GM18951 (cell line): ENCODE data around the gene VAV1.
"Not testable (repeated sequence)": the region's sequence is repeated elsewhere in the genome, so short reads cannot be mapped to it uniquely, and the experiment has no call there.

Experiments used
- POLR2A ChIP-seq: IDR thresholded peaks from 4 replicates; pipeline ENCODE4 v1.6.1; 2011; ENCODE audit warnings: mild to moderate bottlenecking; ENCODE audit not compliant: insufficient read length, insufficient read depth; ENCODE audit errors: extremely low read depth
- in situ Hi-C: fragments of 300-500 bp; cut with MboI; formaldehyde crosslinking; loops from one replicate; pipeline ENCODE4 v1.12.0; 2022; ENCODE audit warnings: low sequenced_read_pairs, mixed read lengths, inconsistent platforms; ENCODE audit not compliant: unreplicated experiment

The VAV1 gene

DNA sequence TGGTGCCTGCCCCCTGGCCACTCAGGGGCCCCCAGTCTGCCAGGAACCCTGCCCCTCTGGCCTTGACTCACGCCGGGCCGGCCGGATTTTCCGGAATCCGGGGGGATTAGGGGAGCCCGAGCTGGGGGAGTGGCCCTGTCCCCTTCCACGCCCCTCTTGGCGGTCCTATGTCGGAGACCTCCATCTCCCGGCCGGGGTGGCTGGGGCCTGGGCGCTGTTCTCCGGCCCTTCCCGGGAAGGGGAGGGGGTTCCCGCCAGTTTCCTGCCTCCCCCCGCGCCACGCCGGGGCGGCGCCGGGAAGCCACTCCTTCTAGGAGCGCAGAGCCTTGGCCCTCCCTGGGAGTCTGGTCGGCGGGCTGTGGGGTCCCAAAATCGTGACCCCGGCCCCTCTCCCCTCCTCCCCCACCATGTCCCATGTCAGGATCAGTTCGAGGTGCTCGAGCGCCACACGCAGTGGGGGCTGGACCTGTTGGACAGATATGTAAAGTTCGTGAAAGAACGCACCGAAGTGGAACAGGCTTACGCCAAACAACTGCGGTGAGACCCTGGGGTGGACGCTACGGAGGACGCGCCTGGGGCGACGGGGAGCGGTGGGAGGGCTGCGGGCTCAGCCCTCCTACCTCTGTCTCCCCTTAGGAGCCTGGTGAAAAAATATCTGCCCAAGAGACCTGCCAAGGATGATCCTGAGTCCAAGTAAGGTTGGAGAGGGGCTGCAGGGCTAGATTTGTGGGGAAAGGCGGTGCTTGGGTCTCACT is 31.7 kb upstream of the VAV1 start:
- TF ChIP-seq POLR2A, result no peak
- in situ Hi-C loops, result no loop called here

DNA sequence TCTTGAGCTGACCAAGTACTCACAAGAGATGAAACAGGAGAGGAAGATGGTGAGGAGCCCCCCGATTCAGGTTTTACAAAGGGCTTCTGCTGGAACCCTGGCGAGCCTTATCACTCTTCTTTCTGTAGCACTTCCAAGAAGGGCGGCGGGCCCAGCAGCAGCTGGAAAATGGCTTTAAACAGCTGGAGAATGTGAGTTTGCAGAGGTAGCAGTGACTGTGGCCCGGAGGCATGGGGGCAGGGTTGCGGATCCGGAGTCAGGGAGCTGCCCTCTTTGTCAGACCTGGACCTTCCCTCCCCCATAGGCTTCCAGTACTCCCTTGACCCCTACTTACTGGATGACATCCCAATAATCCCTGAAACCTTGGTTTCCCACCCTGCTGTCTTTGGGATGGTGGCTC is 29.4 kb upstream of the VAV1 start:
- in situ Hi-C loops, result no loop called here
- no peak for TF ChIP-seq POLR2A

DNA sequence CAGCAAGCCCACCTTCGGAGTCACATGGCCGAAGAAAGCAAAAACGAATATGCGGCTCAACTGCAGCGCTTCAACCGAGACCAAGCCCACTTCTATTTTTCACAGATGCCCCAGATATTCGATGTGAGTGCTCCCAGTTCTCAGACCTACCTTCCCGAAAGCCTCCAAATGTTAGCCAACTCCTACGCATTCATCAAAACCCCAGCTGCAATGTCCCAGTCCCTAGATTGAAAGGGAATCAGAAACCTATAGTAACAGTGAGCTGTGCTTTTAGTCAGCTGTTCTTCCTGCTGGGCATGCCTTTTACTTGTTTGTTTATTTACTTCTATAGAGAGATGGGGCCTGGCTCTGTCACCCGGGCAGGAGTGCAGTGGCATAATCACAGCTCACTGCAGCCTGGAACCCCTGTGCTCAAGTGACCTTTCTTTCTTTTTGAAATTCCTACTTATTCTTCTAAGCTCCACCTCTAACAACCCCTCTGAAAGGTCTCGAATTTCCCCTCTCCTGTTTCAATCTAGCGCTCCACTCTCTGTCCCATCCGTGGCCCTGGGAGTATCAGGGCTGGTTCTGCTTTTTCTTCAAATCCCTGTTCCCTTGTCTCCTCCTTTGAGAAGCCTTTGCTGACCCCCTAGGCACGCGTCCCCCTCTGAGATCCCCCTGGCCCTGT is 28.7 kb upstream of the VAV1 start:
- TF ChIP-seq POLR2A, result no peak
- in situ Hi-C loops, result no loop called here

DNA sequence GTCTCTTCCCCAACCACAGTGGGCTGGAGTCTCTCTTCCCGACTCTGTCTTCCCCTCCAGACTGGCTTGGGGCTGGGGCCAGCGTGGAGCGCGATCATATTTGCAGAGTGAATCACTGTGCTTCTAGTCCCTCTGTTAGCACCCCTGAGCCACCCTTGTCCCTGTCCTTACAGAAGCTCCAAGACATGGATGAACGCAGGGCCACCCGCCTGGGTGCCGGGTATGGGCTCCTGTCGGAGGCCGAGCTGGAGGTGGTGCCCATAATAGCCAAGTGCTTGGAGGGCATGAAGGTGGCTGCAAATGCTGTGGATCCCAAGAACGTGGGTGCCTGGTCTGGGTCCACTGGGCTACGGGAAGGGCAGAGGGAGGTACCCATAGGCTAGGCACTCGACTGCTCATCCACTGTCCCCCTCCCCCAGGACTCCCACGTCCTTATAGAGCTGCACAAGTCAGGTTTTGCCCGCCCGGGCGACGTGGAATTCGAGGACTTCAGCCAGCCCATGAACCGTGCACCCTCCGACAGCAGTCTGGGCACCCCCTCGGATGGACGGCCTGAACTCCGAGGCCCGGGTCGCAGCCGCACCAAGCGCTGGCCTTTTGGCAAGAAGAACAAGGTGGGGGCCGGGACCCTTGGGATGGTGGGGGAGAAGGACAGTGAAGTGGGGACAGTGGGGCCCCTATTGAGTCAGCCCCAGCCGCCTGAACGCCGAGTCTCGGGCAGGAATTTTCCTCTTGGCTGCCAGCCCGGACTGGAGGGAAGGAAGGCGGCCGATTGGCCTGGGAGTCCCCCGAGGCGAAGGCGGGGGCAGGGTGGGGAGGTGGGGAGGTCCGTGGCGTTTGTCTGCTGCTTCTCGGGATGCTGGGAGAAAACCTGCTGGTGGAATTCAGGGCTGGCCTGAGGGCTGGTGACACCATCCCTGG is 27.9 kb upstream of the VAV1 start:
- in situ Hi-C loops, result no loop called here
- TF ChIP-seq POLR2A, result no peak

DNA sequence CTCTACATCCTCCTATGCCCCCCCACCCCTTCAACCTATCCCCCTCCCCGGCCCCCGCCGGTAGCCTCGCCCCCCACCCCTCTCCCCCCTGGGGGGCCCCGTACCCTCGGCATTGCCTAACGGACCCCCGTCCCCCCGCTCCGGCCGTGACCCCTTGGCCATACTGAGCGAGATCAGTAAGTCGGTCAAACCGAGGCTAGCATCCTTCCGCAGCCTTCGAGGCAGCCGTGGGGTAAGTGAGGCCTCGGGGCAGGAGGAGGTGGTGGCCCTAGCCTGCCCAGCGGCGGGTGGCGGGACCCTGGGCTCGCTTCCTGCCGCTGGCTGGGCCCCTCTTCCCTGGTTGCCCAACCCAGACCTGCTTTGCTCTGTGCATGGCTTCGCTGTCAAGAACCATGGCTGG is 26.5 kb upstream of the VAV1 start:
- no peak for TF ChIP-seq POLR2A
- in situ Hi-C loops, result no loop called here

DNA sequence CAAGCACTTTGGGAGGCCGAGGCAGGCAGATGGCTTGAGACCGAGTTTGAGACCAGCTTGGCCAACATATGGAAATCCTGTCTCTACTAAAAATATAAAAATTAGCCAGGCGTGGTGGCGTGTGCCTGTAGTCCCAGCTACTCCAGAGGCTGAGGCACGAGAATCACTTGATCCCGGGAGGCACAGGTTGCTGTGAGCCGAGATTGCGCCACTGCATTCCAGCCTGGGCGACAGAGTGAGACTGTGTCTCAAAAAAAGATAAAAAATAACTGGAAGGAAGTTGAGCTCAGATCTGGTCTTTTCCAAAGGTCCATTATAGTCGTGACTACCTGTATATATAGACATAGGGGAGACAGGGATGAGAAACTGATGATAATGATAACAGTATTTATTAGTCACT is 24.0 kb upstream of the VAV1 start:
- in situ Hi-C loops, result not testable (repeated sequence)

DNA sequence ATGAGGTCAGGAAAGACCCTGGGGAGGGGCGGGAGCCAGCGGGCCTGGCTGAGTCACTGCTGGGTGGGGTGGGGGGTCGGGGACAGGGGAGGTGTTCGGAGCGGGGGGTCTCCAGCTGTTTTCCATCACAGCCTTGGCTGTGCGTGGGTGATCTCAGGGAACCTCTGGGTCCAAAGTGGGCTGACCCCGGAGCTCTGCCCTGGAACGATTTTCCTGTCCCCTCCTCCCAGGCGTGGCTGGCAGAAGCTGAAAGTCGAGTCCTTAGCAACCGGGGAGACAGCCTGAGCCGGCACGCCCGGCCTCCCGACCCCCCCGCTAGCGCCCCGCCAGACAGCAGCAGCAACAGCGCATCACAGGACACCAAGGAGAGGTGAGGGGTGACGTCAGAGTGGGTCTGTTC is 22.4 kb upstream of the VAV1 start:
- no peak for TF ChIP-seq POLR2A
- in situ Hi-C loops, result loop anchor here (5.0 kb wide), 1 partner anchor 102 kb away; no protein-coding TSS in a partner anchor

DNA sequence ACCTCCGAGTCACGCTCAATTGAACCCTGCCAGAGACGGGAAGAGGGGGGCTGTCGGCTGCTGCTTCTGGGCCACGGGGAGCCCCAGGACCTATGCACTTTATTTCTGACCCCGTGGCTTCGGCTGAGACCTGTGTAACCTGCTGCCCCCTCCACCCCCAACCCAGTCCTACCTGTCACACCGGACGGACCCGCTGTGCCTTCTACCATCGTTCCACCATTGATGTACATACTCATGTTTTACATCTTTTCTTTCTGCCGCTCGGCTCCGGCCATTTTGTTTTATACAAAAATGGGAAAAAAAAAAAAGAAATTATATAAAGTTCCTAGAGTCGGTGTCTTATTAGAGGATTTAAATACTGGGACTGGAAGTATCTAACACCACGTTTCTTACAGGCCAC is 21.3 kb upstream of the VAV1 start:
- no peak for TF ChIP-seq POLR2A
- in situ Hi-C loops, result loop anchor here (5.0 kb wide), 1 partner anchor 101 kb away; no protein-coding TSS in a partner anchor

DNA sequence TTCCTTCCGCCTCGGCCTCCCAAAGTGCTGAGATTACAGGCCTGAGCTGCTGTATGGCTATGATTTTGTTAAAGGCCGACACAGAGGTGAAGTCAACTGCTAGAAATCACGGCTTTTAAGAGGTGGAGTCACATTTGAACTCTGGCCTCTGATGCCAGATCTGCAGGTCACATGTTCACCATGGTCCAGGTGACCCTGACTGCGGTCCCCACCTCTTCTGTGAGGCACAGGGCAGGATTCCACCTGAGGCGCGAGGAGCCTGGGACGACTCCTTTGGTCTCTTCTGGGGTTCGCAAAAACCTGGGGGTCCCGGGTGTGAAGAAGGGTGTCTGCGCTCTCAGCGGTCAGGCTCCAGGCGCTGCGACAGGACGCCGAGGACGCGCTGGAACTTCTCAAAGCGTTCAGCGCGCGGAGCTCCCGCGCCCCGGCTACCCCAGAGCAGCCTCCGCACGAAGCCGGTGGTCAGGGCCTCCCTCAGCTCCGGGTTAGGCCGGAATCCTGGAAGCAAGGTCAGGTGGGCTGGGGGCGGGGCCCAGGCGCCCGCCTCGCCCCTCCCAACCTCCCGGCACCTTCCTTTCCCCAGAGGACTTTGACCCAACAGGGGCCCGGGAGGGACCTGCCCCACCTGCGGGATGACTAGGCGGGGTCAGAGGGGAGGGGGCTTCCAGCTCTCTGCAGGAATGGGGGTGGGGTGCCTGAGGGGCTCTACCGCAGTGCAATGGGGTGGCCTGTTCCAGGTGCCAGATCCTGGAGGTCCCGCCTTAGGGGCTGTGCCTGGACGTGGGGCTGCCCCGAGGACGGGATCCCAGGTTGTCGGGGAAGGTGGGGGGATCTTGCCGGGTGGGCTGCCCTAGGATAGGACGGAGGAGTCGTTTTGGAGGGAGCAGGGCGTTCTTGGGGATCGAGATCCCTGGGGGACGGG is 20.0 kb upstream of the VAV1 start:
- TF ChIP-seq POLR2A, result no peak

DNA sequence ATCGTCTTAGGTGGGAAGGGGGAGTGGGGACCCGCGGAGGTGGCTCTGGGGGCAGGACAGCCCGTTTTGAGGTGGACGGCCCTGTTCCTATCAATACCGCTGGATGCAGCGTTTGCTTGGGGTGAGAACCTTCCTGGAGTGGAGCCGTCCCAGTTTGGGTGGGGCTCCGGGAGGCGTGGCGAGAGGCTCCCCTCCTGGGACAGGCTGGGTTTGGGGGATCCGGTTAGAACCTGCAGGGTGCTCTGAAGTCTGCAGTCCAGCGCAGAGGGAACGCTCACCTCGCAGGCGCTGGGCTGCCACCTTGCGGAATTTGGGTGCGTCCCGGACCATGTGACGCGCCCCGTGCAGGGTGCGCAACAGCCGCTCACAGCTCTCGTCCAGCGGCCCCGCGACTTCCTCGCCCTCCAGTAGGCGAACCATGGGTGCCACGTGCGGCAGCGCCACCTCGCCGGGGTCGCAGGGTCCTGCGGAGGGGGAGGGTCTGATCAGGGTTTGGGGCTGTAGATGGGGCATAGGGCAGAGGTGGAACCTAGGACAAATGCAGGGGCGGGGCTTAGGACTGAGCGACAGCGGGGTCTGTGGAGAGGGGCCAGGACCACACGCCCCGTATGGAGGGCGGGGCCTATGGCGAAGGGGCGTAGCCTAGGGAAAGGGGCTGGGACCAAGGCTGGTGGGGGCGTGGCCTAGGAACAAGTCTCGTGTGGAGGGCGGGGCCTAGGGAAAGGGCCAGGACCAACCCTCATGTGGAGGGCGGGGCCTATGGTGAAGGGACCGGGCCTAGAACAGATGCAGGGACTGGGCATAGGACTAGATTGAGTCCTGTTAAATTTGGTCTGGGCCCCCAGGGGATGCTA is 19.1 kb upstream of the VAV1 start:
- in situ Hi-C loops, result loop anchor here (5.0 kb wide), 1 partner anchor 99 kb away; no protein-coding TSS in a partner anchor

More for the DNA sequence above, 20.0 kb upstream of the VAV1 start:
- in situ Hi-C loops, result loop anchor here (5.0 kb wide), 1 partner anchor 100 kb away; no protein-coding TSS in a partner anchor

DNA sequence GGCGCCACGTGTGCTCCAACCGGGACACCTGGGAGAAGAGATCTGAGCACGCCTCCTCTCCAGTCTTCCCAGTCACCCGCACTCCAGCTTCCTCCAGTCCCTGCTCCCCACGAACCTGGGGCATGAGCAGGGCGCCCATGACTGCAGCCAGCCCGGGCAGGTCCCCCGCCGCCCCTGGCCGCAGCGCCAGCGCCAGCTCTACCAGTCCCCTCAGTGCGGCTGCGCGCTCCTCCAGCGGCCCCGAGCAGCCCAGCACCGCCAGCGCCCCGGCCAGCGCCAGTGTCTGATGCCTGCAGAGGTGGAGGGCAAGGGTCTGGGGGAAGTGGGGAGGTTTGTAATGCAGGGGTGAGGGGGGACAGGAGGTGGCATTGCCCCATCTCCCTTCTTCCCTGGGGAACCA is 18.4 kb upstream of the VAV1 start:
- no peak for TF ChIP-seq POLR2A
- in situ Hi-C loops, result loop anchor here (5.0 kb wide), 1 partner anchor 98 kb away; no protein-coding TSS in a partner anchor

More for the DNA sequence above, 19.1 kb upstream of the VAV1 start:
- TF ChIP-seq POLR2A, result peak; percentile 53

DNA sequence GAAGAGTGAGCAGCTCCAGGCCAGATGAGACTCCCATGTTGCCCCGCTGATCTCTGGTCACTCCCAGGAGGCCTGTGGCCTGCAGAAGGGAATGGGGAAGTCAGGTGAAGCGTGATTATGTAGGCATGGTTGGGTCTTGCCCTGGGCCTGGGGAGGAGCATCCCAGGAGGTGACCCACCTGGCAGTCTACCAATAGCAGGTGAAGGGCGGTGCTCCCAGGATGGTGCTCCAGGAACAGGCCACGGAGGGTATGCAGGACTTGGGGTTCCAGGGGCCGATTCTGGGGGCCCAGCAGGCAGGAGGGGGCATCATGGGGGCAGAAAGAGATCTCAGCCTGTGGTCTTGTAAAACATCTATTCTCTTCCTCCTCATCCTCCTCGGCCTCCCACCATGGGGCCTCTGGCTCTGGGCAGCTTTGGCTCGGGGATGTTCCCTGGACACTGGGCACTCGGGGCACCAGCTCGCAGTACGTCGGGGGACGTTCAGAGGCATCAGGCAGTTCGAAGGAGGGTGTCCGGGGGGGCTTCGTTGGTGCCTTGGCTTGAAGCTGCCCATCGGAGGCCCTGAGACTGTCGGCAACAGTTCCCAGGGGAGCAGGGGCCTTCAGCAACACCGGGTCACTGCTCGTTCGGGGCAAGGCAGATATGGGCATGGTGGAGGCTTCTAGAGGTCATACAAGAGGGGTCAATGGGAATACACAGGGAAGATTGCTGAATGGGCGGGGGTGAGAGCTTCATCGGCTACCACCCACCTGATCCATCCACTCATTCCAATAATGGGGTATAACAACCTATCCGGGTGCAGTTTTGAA is 17.6 kb upstream of the VAV1 start:
- in situ Hi-C loops, result loop anchor here (5.0 kb wide), 1 partner anchor 97 kb away; no protein-coding TSS in a partner anchor
- TF ChIP-seq POLR2A, result no peak
